A549 (cell line): ENCODE results near the gene C18orf63.

Experiments used
- CHD2 ChIP-seq: fragments of 150-350 bp; IDR thresholded peaks from 2 replicates; pipeline ENCODE4 v1.6.1; 2014; ENCODE audit warnings: low read length; ENCODE audit not compliant: partially characterized antibody
- EHMT2 ChIP-seq: fragments of 200-600 bp; sonication (generic); IDR thresholded peaks from 2 replicates; pipeline ENCODE4 v1.6.1; 2016; ENCODE audit warnings: antibody characterized with exemption, low read depth, mild to moderate bottlenecking, moderate library complexity
- FOXS1 ChIP-seq: fragments of 250-450 bp; sonication (Bioruptor Pico); IDR thresholded peaks from 2 replicates; pipeline ENCODE4 v1.5.0; 2020; ENCODE audit warnings: mild to moderate bottlenecking, moderate library complexity
- MYC ChIP-seq: IDR thresholded peaks from 2 replicates; pipeline ENCODE4 v1.6.1; 2012; ENCODE audit warnings: mild to moderate bottlenecking, inconsistent platforms, low read length, improper control_type of control experiment, borderline replicate concordance
- NFE2L2 ChIP-seq: fragments of 150-350 bp; conservative IDR thresholded peaks from 2 replicates; pipeline ENCODE4 v1.6.1; 2014; ENCODE audit warnings: low read length
- NPAS2 ChIP-seq: fragments of 250-450 bp; sonication (Bioruptor Pico); IDR thresholded peaks from 2 replicates; pipeline ENCODE4 v1.8.0; 2022; ENCODE audit warnings: mild to moderate bottlenecking, moderate library complexity, borderline replicate concordance
- POLR2A ChIP-seq: IDR thresholded peaks from 2 replicates; pipeline ENCODE4 v1.6.1; 2012; ENCODE audit warnings: mild to moderate bottlenecking, low read length
- RAD21 ChIP-seq, 2 experiments: fragments of >200 bp in 1 of 2; sonication (Bioruptor Twin) in 1 of 2; formaldehyde crosslinking in 1 of 2; IDR thresholded peaks in 1 of 2; conservative IDR thresholded peaks in 1 of 2; 2 replicates in 1 of 2; 3 replicates in 1 of 2; pipeline ENCODE4 v1.6.1; 2012 to 2018; ENCODE audit warnings: inconsistent platforms in 1 of 2
- REST ChIP-seq: fragments of 200-600 bp; sonication (generic); IDR thresholded peaks from 2 replicates; pipeline ENCODE4 v1.6.1; 2016; ENCODE audit warnings: antibody characterized with exemption, mild to moderate bottlenecking, moderate library complexity
- RNF2 ChIP-seq: fragments of 200-600 bp; sonication (generic); IDR thresholded peaks from 2 replicates; pipeline ENCODE4 v1.6.1; 2016; ENCODE audit warnings: low read depth, mild to moderate bottlenecking, antibody characterized with exemption, moderate library complexity, borderline replicate concordance
- USF2 ChIP-seq: fragments of 450-650 bp; IDR thresholded peaks from 2 replicates; pipeline ENCODE4 v1.6.1; 2014; ENCODE audit warnings: antibody characterized with exemption
- TF ChIP-seq, protein P1 (sequence below): fragments of >200 bp; sonication (Bioruptor Twin); formaldehyde crosslinking; IDR thresholded peaks from 3 replicates; pipeline ENCODE4 v1.5.1; 2016
- TF ChIP-seq, protein P2 (sequence below): fragments of 250-450 bp; sonication (Bioruptor Pico); IDR thresholded peaks from 2 replicates; pipeline ENCODE4 v1.5.0; 2020; ENCODE audit warnings: low read depth, mild to moderate bottlenecking, moderate library complexity

- TF ChIP-seq, protein P1, sequence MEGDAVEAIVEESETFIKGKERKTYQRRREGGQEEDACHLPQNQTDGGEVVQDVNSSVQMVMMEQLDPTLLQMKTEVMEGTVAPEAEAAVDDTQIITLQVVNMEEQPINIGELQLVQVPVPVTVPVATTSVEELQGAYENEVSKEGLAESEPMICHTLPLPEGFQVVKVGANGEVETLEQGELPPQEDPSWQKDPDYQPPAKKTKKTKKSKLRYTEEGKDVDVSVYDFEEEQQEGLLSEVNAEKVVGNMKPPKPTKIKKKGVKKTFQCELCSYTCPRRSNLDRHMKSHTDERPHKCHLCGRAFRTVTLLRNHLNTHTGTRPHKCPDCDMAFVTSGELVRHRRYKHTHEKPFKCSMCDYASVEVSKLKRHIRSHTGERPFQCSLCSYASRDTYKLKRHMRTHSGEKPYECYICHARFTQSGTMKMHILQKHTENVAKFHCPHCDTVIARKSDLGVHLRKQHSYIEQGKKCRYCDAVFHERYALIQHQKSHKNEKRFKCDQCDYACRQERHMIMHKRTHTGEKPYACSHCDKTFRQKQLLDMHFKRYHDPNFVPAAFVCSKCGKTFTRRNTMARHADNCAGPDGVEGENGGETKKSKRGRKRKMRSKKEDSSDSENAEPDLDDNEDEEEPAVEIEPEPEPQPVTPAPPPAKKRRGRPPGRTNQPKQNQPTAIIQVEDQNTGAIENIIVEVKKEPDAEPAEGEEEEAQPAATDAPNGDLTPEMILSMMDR, result no peak
- TF ChIP-seq NPAS2 (CRISPR knock-in tag) (no peak), POLR2A (no peak), FOXS1 (CRISPR knock-in tag) (no peak), MYC (no peak), RAD21 (conservative IDR thresholded peaks at IDR 0.05 in 1 of 2, IDR thresholded peaks at IDR 0.05 in 1 of 2) (no peak), EHMT2 (no peak), USF2 (no peak), NFE2L2 (no peak), REST (no peak), CHD2 (no peak), RNF2 (no peak)
- TF ChIP-seq, protein P2, sequence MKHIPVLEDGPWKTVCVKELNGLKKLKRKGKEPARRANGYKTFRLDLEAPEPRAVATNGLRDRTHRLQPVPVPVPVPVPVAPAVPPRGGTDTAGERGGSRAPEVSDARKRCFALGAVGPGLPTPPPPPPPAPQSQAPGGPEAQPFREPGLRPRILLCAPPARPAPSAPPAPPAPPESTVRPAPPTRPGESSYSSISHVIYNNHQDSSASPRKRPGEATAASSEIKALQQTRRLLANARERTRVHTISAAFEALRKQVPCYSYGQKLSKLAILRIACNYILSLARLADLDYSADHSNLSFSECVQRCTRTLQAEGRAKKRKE (CRISPR knock-in tag), result no peak
Observed at GRCh38 chr18:74289137-74289536, 26.5 kb upstream of the C18orf63 start.
